Fibroblast of lung (primary cell): ENCODE data around the gene NDST1. TPM values are rescaled to one million over a fixed set of nuclear protein-coding genes. Genes with fewer than 3 reads are reported as not detected.

Experiments used
- DNase-seq, 2 donors: peaks; one replicate each; pipeline versions ENCODE4 v3.0.0 to v3.0.0-alpha.2; 2010; ENCODE audit warnings: low read depth in 2 of 2
- H2AFZ ChIP-seq: 2 replicates; pipeline ENCODE4 v1.5.1; 2012; ENCODE audit warnings: low read length, control low read depth, inconsistent platforms
- H3K27ac ChIP-seq: 2 replicates; pipeline ENCODE4 v1.5.1; 2011; ENCODE audit warnings: low read length, control low read depth; ENCODE audit not compliant: insufficient read depth
- H3K27me3 ChIP-seq: 2 replicates; pipeline ENCODE4 v1.5.1; 2011; ENCODE audit warnings: mild to moderate bottlenecking, low read length; ENCODE audit not compliant: control insufficient read depth, insufficient read depth
- H3K36me3 ChIP-seq: 2 replicates; pipeline ENCODE4 v1.5.1; 2011; ENCODE audit warnings: low read length; ENCODE audit not compliant: control insufficient read depth, insufficient read depth
- H3K4me1 ChIP-seq: 2 replicates; pipeline ENCODE4 v1.5.1; 2011; ENCODE audit warnings: low read length; ENCODE audit not compliant: control insufficient read depth, insufficient read depth; ENCODE audit errors: extremely low read depth
- H3K4me2 ChIP-seq: 2 replicates; pipeline ENCODE4 v1.5.1; 2011; ENCODE audit warnings: low read length, control low read depth; ENCODE audit not compliant: insufficient read depth; ENCODE audit errors: extremely low read depth
- H3K4me3 ChIP-seq, 4 experiments: fragments of 200-600 bp in 1 of 4; sonication (generic) in 1 of 4; replicated peaks in 1 of 4; 2 replicates each; pipeline ENCODE4 v1.5.1; 2011 to 2016; ENCODE audit warnings: low read length in 4 of 4, low read depth in 3 of 4, mild to moderate bottlenecking in 3 of 4, control low read depth in 2 of 4, inconsistent platforms in 1 of 4, mixed read lengths in 1 of 4; ENCODE audit not compliant: insufficient read depth in 1 of 4; ENCODE audit errors: control extremely low read depth in 1 of 4
- H3K79me2 ChIP-seq: 2 replicates; pipeline ENCODE4 v1.5.1; 2012; ENCODE audit warnings: mild to moderate bottlenecking, low read length, inconsistent platforms; ENCODE audit not compliant: control insufficient read depth, insufficient read depth
- H3K9ac ChIP-seq: 2 replicates; pipeline ENCODE4 v1.5.1; 2011; ENCODE audit warnings: mild to moderate bottlenecking, low read length, control low read depth; ENCODE audit not compliant: insufficient read depth
- H3K9me3 ChIP-seq: 2 replicates; pipeline ENCODE4 v1.5.1; 2012; ENCODE audit warnings: low read depth, low read length; ENCODE audit not compliant: control insufficient read depth, insufficient read depth
- H4K20me1 ChIP-seq: 2 replicates; pipeline ENCODE4 v1.5.1; 2011; ENCODE audit warnings: low read length; ENCODE audit not compliant: control insufficient read depth, insufficient read depth; ENCODE audit errors: extremely low read depth
- CTCF ChIP-seq, 2 donors: IDR thresholded peaks in 1 of 2; conservative IDR thresholded peaks in 1 of 2; 1 replicate in 1 of 2; 2 replicates in 1 of 2; pipeline ENCODE4 v1.5.1; 2011 to 2012; ENCODE audit warnings: low read length in 2 of 2, control low read depth in 1 of 2, inconsistent platforms in 1 of 2, low read depth in 1 of 2, mild to moderate bottlenecking in 1 of 2
- EZH2 ChIP-seq: IDR thresholded peaks from 2 replicates; pipeline ENCODE4 v1.5.1; 2012; ENCODE audit warnings: low read length, control low read depth, mild to moderate bottlenecking; ENCODE audit errors: missing control alignments
- polyA plus RNA-seq, 2 donors: library from polyadenylated mRNA; depleted of rRNA in 1 of 2; stranded (reverse) in 1 of 2; unstranded in 1 of 2; fragments of >200 nt; gene quantifications; 2 replicates each; pipeline ENCODE4 v1.2.1, GENCODE V29; 2011 to 2012; ENCODE audit warnings: missing spikeins in 1 of 2
- total RNA-seq: library from RNA; depleted of rRNA; stranded (reverse); fragments of >200 nt; gene quantifications from 2 replicates; pipeline ENCODE4 v1.2.1, GENCODE V29; 2014

The NDST1 gene
- total and polyA plus RNA-seq, 2 donors (not counting 1 experiment from before 2014, with no cell fraction given) = 38.5 to 94.8 TPM

- no peak overlapping the region for H3K4me2 ChIP-seq
- TF ChIP-seq CTCF (conservative IDR thresholded peaks at IDR 0.05 in 1 of 2, IDR thresholded peaks at IDR 0.05 in 1 of 2; ENCODE audit: low read depth in 1 of 2, low read length in 2 of 2) = no peak
- H3K4me3 ChIP-seq = no peak overlapping the region
- no peaks in the 10 kb centered on the region for H4K20me1 ChIP-seq
- no peak overlapping the region for H3K9ac ChIP-seq
- H3K36me3 ChIP-seq = peaks cover 14% of the 10 kb centered on the region
- H3K27me3 ChIP-seq = no peaks in the 10 kb centered on the region
- no peaks in the 10 kb centered on the region for H3K79me2 ChIP-seq
- H3K27ac ChIP-seq = no peak overlapping the region
- no peaks in the 10 kb centered on the region for H3K4me1 ChIP-seq
- H3K9me3 ChIP-seq = no peaks in the 10 kb centered on the region
- peak in 1 of 2 donors; percentile 72 for DNase-seq
- no peak overlapping the region for H2AFZ ChIP-seq
Measured at GRCh38 chr5:150559701-150560100, 51.8 kb downstream of the NDST1 start.

GRCh38 chr5:150560401-150561191, 52.7 kb downstream of the NDST1 start:
- peak; percentile 61 to 89 for DNase-seq

GRCh38 chr5:150561192-150561512, 53.2 kb downstream of the NDST1 start:
- H2AFZ ChIP-seq = no peak overlapping the region

More at GRCh38 chr5:150560401-150561191, 52.7 kb downstream of the NDST1 start:
- no peaks in the 10 kb centered on the region for H3K9me3 ChIP-seq
- TF ChIP-seq EZH2 = no peak
- peak; percentile 76 to 82 for TF ChIP-seq CTCF (conservative IDR thresholded peaks at IDR 0.05 in 1 of 2, IDR thresholded peaks at IDR 0.05 in 1 of 2; ENCODE audit: low read depth in 1 of 2, low read length in 2 of 2)
- H2AFZ ChIP-seq = no peak overlapping the region
- no peaks in the 10 kb centered on the region for H3K79me2 ChIP-seq
- no peak overlapping the region for H3K4me3 ChIP-seq
- no peaks in the 10 kb centered on the region for H3K27me3 ChIP-seq
- no peaks in the 10 kb centered on the region for H4K20me1 ChIP-seq
- no peak overlapping the region for H3K4me2 ChIP-seq
- H3K27ac ChIP-seq = no peak overlapping the region
- no peaks in the 10 kb centered on the region for H3K4me1 ChIP-seq
- H3K9ac ChIP-seq = no peak overlapping the region
- peaks cover 8% of the 10 kb centered on the region for H3K36me3 ChIP-seq

More at GRCh38 chr5:150561192-150561512, 53.2 kb downstream of the NDST1 start:
- Histone ChIP-seq H3K4me2 (no peak overlapping the region), H3K4me1 (no peaks in the 10 kb centered on the region), H3K9ac (no peak overlapping the region), H3K27me3 (no peaks in the 10 kb centered on the region), H3K79me2 (no peaks in the 10 kb centered on the region), H3K36me3 (peaks cover 5% of the 10 kb centered on the region), H3K9me3 (no peaks in the 10 kb centered on the region), H4K20me1 (no peaks in the 10 kb centered on the region), H3K4me3 (no peak overlapping the region), H3K27ac (no peak overlapping the region)
- TF ChIP-seq CTCF (conservative IDR thresholded peaks at IDR 0.05 in 1 of 2, IDR thresholded peaks at IDR 0.05 in 1 of 2; ENCODE audit: low read depth in 1 of 2, low read length in 2 of 2) (no peak), EZH2 (no peak)
- DNase-seq = no peak
